Tibial nerve (tissue), 3 donors: ENCODE measurements around the gene GNG7.

Source experiments
- CTCF ChIP-seq, 5 experiments: fragments of 200-600 bp in 3 of 5; fragments of 450-650 bp in 2 of 5; sonication (generic) in 3 of 5; IDR thresholded peaks; one replicate each; pipeline ENCODE4 v1.5.1; 2016 to 2019; ENCODE audit warnings: antibody characterized with exemption in 5 of 5, mild to moderate bottlenecking in 3 of 5, moderate library complexity in 2 of 5
- POLR2A ChIP-seq, 2 donors: fragments of 450-650 bp; IDR thresholded peaks; one replicate each; pipeline ENCODE4 v1.6.1; 2017; ENCODE audit warnings: antibody characterized with exemption in 2 of 2, mild to moderate bottlenecking in 2 of 2, moderate library complexity in 2 of 2

DNA sequence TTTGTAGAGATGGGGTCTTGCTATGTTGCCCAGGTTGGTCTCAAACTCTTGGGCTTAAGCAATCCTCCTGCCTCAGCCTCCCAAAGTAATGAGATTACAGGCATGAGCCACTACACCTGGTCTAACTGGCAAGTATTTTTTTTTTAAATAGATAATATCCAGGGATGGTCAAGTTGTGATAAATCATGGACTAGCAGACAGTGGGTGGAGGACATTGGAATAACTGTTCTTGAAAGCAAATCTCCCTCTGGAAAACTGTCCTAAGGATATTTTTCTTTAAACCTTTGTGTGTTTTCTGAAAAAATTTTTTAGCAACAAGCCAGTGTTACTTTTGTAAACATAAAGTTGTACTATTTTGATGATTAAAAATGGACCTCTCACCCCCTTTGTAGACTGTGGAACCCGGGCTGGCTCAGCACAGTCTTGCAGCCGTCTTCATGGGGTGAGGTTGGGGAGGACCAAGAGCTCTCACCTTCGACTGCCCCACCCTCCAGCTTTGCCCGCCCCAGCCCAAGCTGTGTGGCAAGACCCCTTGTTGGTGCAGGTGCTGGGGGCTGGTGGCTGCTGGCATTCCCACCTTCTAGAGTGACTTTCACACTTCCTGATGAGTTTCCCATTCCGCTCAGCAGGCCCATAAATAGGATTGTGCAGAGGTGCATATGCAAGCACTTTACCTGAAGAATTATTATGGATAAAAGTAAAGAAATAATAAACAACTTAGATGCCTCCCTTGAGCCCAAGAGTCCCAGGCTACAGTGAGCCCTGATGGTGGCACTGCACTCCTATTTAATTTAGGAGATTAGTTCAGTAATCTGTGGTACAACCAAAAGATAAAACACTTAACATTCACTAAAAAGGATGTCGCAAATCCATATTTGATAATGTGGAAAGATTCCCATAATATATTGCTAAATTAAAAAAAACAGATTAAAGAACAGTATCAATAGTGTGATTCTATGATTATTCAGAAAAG lies 119.2 kb downstream of the GNG7 start:
- TF ChIP-seq CTCF (IDR thresholded peaks at IDR 0.05) = no peak
- TF ChIP-seq POLR2A (IDR thresholded peaks at IDR 0.05) = no peak
